HCT116 (cell line): ENCODE data around the gene PTGDS. TPM values are rescaled to one million over a fixed set of nuclear protein-coding genes. Genes with fewer than 3 reads are reported as not detected.

Source experiments
- ATAC-seq: fragments of 200-7000 bp; cut with Tn5 transposase; 2 replicates; pipeline ENCODE4 v1.9.1; 2020; ENCODE audit warnings: mild to moderate bottlenecking, moderate library complexity
- BruUV-seq: library from RNA; stranded (reverse); fragments of 400-500 nt; replicated peaks from 2 replicates; lab custom pipeline; 2021; lab: Mats Ljungman, UMichigan
- CTCF ChIA-PET: fragments of 300-600 bp; sonication (Branson Sonifier 250); formaldehyde crosslinking; loops from one replicate; lab custom pipeline; 2021; ENCODE audit warnings: antibody characterized with exemption; lab: Charles Lee
- POLR2A ChIA-PET: fragments of 300-600, 350-600 bp; sonication (Branson Sonifier 250); formaldehyde crosslinking; loops from one replicate; lab custom pipeline; 2021; ENCODE audit warnings: antibody characterized with exemption; lab: Charles Lee
- RAD21 ChIA-PET, 2 experiments: fragments of 300-600 bp; sonication (Branson Sonifier 250); formaldehyde crosslinking; loops; one replicate each; lab custom pipeline; 2023; ENCODE audit warnings: low total read pairs in 2 of 2; ENCODE audit not compliant: uncharacterized antibody in 2 of 2, unreplicated experiment in 2 of 2, low non-redundant PET in 1 of 2; lab: Charles Lee
- DNase-seq: peaks from one replicate; pipeline ENCODE4 v3.0.0-alpha.2; 2010; ENCODE audit warnings: low read depth, low spot score
- H2AFZ ChIP-seq: fragments of 200-600 bp; shearing (Covaris generic), sonication (generic); 2 replicates; pipeline ENCODE4 v1.6.1; 2017; ENCODE audit warnings: low read depth, mixed run types, mixed read lengths, antibody characterized with exemption, low read length; ENCODE audit not compliant: poor library complexity, severe bottlenecking
- H3K27ac ChIP-seq: 2 replicates; pipeline ENCODE4 v1.5.1; 2012; ENCODE audit warnings: low read depth, low read length
- H3K27me3 ChIP-seq: fragments of 200-600 bp; sonication (generic); 2 replicates; pipeline ENCODE4 v1.6.1; 2016; ENCODE audit warnings: mixed run types, low read length, mixed read lengths; ENCODE audit not compliant: insufficient read depth
- H3K36me3 ChIP-seq, 2 experiments: fragments of 200-500 bp in 1 of 2; fragments of 200-600 bp in 1 of 2; sonication (Bioruptor generic) in 1 of 2; sonication (generic) in 1 of 2; 2 replicates each; pipeline versions ENCODE4 v1.5.1 to v1.6.1; 2014 to 2016; ENCODE audit warnings: low read length in 2 of 2, inconsistent platforms in 1 of 2, mixed read lengths in 1 of 2, mixed run types in 1 of 2; ENCODE audit not compliant: insufficient read depth in 2 of 2, control insufficient read depth in 1 of 2
- H3K4me1 ChIP-seq, 2 experiments: fragments of 200-600 bp in 1 of 2; sonication (generic) in 1 of 2; 2 replicates each; pipeline versions ENCODE4 v1.5.1 to v1.6.1; 2012 to 2017; ENCODE audit warnings: low read length in 2 of 2, inconsistent platforms in 1 of 2, mild to moderate bottlenecking in 1 of 2, mixed read lengths in 1 of 2, mixed run types in 1 of 2, moderate library complexity in 1 of 2; ENCODE audit not compliant: insufficient read depth in 2 of 2, control insufficient read depth in 1 of 2
- H3K4me2 ChIP-seq: fragments of 200-600 bp; sonication (generic); 2 replicates; pipeline ENCODE4 v1.6.1; 2017; ENCODE audit warnings: mixed run types, low read length, mixed read lengths
- H3K4me3 ChIP-seq, 2 experiments: fragments of 200-600 bp in 1 of 2; sonication (generic) in 1 of 2; replicated peaks in 1 of 2; 2 replicates each; pipeline ENCODE4 v1.5.1; 2011 to 2016; ENCODE audit warnings: low read length in 2 of 2, control low read depth in 1 of 2, low read depth in 1 of 2, mild to moderate bottlenecking in 1 of 2, mixed read lengths in 1 of 2, mixed run types in 1 of 2
- H3K79me2 ChIP-seq: fragments of 200-600 bp; sonication (generic); 2 replicates; pipeline ENCODE4 v1.6.1; 2017; ENCODE audit warnings: mild to moderate bottlenecking, mixed run types, low read length, moderate library complexity, mixed read lengths; ENCODE audit not compliant: insufficient read depth
- H3K9ac ChIP-seq: fragments of 200-600 bp; sonication (generic); 2 replicates; pipeline ENCODE4 v1.6.1; 2016; ENCODE audit warnings: low read length, mixed read lengths
- H3K9me2 ChIP-seq: fragments of 200-600 bp; sonication (generic), shearing (Covaris generic); 2 replicates; pipeline ENCODE4 v1.6.1; 2017; ENCODE audit warnings: mixed run types, mild to moderate bottlenecking, moderate library complexity; ENCODE audit not compliant: insufficient read depth
- H3K9me3 ChIP-seq, 2 experiments: fragments of 200-500 bp in 1 of 2; fragments of 200-600 bp in 1 of 2; sonication (Bioruptor generic) in 1 of 2; sonication (generic) in 1 of 2; 2 replicates each; pipeline ENCODE4 v1.6.1; 2014 to 2017; ENCODE audit warnings: low read length in 2 of 2, mixed read lengths in 2 of 2, inconsistent platforms in 1 of 2, low read depth in 1 of 2, mild to moderate bottlenecking in 1 of 2, mixed run types in 1 of 2, moderate library complexity in 1 of 2; ENCODE audit not compliant: control insufficient read depth in 1 of 2, insufficient read depth in 1 of 2
- H4K20me1 ChIP-seq: fragments of 200-600 bp; sonication (generic), shearing (Covaris generic); 2 replicates; pipeline ENCODE4 v1.6.1; 2017; ENCODE audit warnings: mixed run types, mild to moderate bottlenecking, moderate library complexity; ENCODE audit not compliant: insufficient read depth
- CBX3 ChIP-seq: IDR thresholded peaks from 2 replicates; pipeline ENCODE4 v1.6.1; 2012; ENCODE audit warnings: low read depth
- CEBPB ChIP-seq: IDR thresholded peaks from 2 replicates; pipeline ENCODE4 v1.6.1; 2012; ENCODE audit warnings: low read depth
- EZH2 ChIP-seq: fragments of 200-600 bp; sonication (generic); IDR thresholded peaks from 2 replicates; pipeline ENCODE4 v1.6.1; 2017; ENCODE audit warnings: antibody characterized with exemption, mixed run types
- FOSL1 ChIP-seq: IDR thresholded peaks from 2 replicates; pipeline ENCODE4 v1.6.1; 2012; ENCODE audit warnings: low read depth
- JUND ChIP-seq: IDR thresholded peaks from 2 replicates; pipeline ENCODE4 v1.6.1; 2012
- SIN3A ChIP-seq: IDR thresholded peaks from 2 replicates; pipeline ENCODE4 v1.6.1; 2012; ENCODE audit warnings: low read depth
- YY1 ChIP-seq: IDR thresholded peaks from 2 replicates; pipeline ENCODE4 v1.6.1; 2011; ENCODE audit warnings: low read length, low read depth, moderate library complexity, mild to moderate bottlenecking; ENCODE audit not compliant: insufficient replicate concordance; ENCODE audit errors: extremely low read depth
- intact Hi-C: fragments of 100-400 bp; cut with micrococcal nuclease; formaldehyde crosslinking; loops from 2 replicates; pipeline ENCODE4 v1.10.0; 2022
- total RNA-seq: library from RNA; stranded (reverse); gene quantifications from one replicate; pipeline ENCODE4 v1.2.1, GENCODE V29; 2021; ENCODE audit not compliant: unreplicated experiment
- TF ChIP-seq, protein P1 (sequence below): IDR thresholded peaks from 2 replicates; pipeline ENCODE4 v1.6.1; 2012
- TF ChIP-seq, protein P2 (sequence below): IDR thresholded peaks from 2 replicates; pipeline ENCODE4 v1.6.1; 2011; ENCODE audit warnings: mild to moderate bottlenecking, low read length, moderate library complexity; ENCODE audit not compliant: insufficient replicate concordance; ENCODE audit errors: extremely low read depth
- TF ChIP-seq, protein P3 (sequence below): IDR thresholded peaks from 2 replicates; pipeline ENCODE4 v1.6.1; 2012; ENCODE audit warnings: low read depth
- TF ChIP-seq, protein P4 (sequence below), 3 experiments: fragments of 200-600 bp in 1 of 3; sonication (generic) in 1 of 3; IDR thresholded peaks in 2 of 3; conservative IDR thresholded peaks in 1 of 3; 2 replicates each; pipeline ENCODE4 v1.5.1; 2012 to 2017; ENCODE audit warnings: low read depth in 2 of 3, low read length in 2 of 3, antibody characterized with exemption in 1 of 3, borderline replicate concordance in 1 of 3, control low read depth in 1 of 3, mild to moderate bottlenecking in 1 of 3, mixed read lengths in 1 of 3, mixed run types in 1 of 3, moderate library complexity in 1 of 3; ENCODE audit not compliant: insufficient read depth in 1 of 3

The PTGDS gene
- total RNA-seq, 1 experiment from 2014 or later: 3.1 TPM

DNA sequence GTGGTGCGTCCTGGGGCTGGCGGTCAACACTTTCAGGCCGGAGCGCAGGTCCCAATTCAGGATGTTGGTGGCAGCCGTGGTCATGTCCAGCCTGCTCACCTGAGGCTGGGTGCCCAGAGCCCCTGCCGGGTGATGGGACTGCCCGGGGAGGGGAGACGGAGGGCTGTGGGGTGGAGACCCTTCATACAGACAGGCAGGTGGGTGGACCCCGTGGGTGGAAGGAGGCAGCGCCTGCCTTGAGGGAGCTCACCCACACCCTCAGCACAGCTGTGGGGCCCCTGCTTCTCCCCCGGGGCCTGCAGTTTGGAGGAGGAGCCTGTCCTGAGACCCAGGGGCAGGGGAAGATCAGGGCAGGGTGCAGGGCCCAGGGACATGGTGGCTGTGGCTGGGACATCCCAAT, 6.9 kb upstream of the PTGDS start:
- Histone ChIP-seq H3K9me3 (no peaks in the 10 kb centered on the region), H3K36me3 (no peaks in the 10 kb centered on the region), H3K27me3 (no peaks in the 10 kb centered on the region), H3K4me3 (no peak overlapping the region), H3K4me1 (peaks cover 0 to 17% of the 10 kb centered on the region in 2 experiments; a peak in 3 of 4 replicates), H3K9ac (no peak overlapping the region), H3K9me2 (no peaks in the 10 kb centered on the region), H2AFZ (no peak overlapping the region), H4K20me1 (no peaks in the 10 kb centered on the region), H3K79me2 (no peaks in the 10 kb centered on the region), H3K4me2 (no peak overlapping the region), H3K27ac (no peak overlapping the region)
- BruUV-seq: no TSS peak
- ChIA-PET CTCF (no interaction called here), POLR2A (no interaction called here), RAD21 (no interaction called here)
- ATAC-seq (no peak), DNase-seq (no peak)
- intact Hi-C loops: no loop called here
- no peak for TF ChIP-seq CEBPB
- TF ChIP-seq FOSL1: no peak
- TF ChIP-seq CBX3: no peak
- TF ChIP-seq, protein P1, sequence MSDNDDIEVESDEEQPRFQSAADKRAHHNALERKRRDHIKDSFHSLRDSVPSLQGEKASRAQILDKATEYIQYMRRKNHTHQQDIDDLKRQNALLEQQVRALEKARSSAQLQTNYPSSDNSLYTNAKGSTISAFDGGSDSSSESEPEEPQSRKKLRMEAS: no peak
- no peak for TF ChIP-seq YY1
- no peak for TF ChIP-seq SIN3A
- TF ChIP-seq, protein P2, sequence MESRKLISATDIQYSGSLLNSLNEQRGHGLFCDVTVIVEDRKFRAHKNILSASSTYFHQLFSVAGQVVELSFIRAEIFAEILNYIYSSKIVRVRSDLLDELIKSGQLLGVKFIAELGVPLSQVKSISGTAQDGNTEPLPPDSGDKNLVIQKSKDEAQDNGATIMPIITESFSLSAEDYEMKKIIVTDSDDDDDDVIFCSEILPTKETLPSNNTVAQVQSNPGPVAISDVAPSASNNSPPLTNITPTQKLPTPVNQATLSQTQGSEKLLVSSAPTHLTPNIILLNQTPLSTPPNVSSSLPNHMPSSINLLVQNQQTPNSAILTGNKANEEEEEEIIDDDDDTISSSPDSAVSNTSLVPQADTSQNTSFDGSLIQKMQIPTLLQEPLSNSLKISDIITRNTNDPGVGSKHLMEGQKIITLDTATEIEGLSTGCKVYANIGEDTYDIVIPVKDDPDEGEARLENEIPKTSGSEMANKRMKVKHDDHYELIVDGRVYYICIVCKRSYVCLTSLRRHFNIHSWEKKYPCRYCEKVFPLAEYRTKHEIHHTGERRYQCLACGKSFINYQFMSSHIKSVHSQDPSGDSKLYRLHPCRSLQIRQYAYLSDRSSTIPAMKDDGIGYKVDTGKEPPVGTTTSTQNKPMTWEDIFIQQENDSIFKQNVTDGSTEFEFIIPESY: no peak

DNA sequence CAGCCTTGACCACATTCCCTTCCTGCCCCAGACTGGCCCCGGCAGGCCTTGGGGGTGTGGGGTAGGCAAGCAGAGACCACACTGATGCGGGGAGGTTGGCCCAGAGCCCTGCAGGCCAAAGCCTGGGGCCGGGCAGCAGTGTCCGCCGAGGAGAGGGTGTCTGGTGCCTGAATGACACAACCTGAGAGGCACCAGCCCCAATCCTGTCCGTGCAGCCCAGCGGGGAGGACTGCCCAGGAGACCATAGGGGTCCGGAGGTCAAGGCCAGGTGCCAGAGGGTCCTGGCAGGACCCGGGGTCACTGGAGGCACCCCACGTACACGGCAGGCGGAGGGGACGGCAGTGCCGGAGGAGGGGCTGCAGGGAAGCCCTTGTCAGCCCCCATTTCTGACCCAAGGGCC, 5.6 kb upstream of the PTGDS start:
- no peak overlapping the region for H3K4me2 ChIP-seq
- no peak for DNase-seq
- peaks cover 2 to 18% of the 10 kb centered on the region in 2 experiments; a peak in 3 of 4 replicates for H3K4me1 ChIP-seq
- no peaks in the 10 kb centered on the region for H3K9me3 ChIP-seq
- no peak for ATAC-seq
- H3K9ac ChIP-seq: no peak overlapping the region
- H2AFZ ChIP-seq: no peak overlapping the region
- ChIA-PET CTCF (no interaction called here), RAD21 (no interaction called here), POLR2A (no interaction called here)
- no peaks in the 10 kb centered on the region for H3K9me2 ChIP-seq
- H3K36me3 ChIP-seq: no peaks in the 10 kb centered on the region
- no TSS peak for BruUV-seq
- no peaks in the 10 kb centered on the region for H4K20me1 ChIP-seq
- H3K27me3 ChIP-seq: no peaks in the 10 kb centered on the region
- no peak overlapping the region for H3K27ac ChIP-seq
- H3K4me3 ChIP-seq: no peak overlapping the region
- intact Hi-C loops: no loop called here
- H3K79me2 ChIP-seq: no peaks in the 10 kb centered on the region
- TF ChIP-seq, protein P3, sequence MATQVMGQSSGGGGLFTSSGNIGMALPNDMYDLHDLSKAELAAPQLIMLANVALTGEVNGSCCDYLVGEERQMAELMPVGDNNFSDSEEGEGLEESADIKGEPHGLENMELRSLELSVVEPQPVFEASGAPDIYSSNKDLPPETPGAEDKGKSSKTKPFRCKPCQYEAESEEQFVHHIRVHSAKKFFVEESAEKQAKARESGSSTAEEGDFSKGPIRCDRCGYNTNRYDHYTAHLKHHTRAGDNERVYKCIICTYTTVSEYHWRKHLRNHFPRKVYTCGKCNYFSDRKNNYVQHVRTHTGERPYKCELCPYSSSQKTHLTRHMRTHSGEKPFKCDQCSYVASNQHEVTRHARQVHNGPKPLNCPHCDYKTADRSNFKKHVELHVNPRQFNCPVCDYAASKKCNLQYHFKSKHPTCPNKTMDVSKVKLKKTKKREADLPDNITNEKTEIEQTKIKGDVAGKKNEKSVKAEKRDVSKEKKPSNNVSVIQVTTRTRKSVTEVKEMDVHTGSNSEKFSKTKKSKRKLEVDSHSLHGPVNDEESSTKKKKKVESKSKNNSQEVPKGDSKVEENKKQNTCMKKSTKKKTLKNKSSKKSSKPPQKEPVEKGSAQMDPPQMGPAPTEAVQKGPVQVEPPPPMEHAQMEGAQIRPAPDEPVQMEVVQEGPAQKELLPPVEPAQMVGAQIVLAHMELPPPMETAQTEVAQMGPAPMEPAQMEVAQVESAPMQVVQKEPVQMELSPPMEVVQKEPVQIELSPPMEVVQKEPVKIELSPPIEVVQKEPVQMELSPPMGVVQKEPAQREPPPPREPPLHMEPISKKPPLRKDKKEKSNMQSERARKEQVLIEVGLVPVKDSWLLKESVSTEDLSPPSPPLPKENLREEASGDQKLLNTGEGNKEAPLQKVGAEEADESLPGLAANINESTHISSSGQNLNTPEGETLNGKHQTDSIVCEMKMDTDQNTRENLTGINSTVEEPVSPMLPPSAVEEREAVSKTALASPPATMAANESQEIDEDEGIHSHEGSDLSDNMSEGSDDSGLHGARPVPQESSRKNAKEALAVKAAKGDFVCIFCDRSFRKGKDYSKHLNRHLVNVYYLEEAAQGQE: no peak
- TF ChIP-seq, protein P4, sequence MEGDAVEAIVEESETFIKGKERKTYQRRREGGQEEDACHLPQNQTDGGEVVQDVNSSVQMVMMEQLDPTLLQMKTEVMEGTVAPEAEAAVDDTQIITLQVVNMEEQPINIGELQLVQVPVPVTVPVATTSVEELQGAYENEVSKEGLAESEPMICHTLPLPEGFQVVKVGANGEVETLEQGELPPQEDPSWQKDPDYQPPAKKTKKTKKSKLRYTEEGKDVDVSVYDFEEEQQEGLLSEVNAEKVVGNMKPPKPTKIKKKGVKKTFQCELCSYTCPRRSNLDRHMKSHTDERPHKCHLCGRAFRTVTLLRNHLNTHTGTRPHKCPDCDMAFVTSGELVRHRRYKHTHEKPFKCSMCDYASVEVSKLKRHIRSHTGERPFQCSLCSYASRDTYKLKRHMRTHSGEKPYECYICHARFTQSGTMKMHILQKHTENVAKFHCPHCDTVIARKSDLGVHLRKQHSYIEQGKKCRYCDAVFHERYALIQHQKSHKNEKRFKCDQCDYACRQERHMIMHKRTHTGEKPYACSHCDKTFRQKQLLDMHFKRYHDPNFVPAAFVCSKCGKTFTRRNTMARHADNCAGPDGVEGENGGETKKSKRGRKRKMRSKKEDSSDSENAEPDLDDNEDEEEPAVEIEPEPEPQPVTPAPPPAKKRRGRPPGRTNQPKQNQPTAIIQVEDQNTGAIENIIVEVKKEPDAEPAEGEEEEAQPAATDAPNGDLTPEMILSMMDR (IDR thresholded peaks at IDR 0.05 in 2 of 3, conservative IDR thresholded peaks at IDR 0.05 in 1 of 3; ENCODE audit: borderline replicate concordance in 1 of 3, insufficient read depth in 1 of 3, low read depth in 2 of 3, low read length in 2 of 3): no peak
- TF ChIP-seq EZH2 (no peak), JUND (no peak), YY1 (no peak)
